GM12874 (cell line): ENCODE measurements around the gene C1orf141.

ENCODE experiments used
- TF ChIP-seq, protein P1 (sequence below): IDR thresholded peaks from 2 replicates; pipeline ENCODE4 v1.5.1; 2011; ENCODE audit warnings: low read depth, mild to moderate bottlenecking, control low read depth, low read length, moderate library complexity; ENCODE audit not compliant: insufficient read depth

Gene C1orf141

DNA sequence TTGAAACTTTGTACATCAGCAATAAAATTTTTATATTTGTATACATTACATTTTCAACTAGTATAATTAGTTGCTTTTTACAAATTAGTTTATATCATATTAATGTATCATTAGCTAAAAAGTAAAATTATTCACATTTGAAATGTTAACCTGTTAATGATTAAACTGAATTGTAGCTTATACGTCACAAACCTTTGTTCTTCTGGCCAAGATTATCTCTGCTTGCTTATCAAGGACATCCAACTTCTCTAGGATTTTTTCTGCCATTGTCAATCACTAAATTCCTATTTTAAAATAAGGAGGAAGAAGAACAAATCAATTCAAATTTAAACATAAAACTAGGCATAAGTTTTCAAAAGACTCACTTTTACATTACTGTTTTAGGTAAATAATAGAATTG is 7.8 kb downstream of the C1orf141 start:
- TF ChIP-seq, protein P1, sequence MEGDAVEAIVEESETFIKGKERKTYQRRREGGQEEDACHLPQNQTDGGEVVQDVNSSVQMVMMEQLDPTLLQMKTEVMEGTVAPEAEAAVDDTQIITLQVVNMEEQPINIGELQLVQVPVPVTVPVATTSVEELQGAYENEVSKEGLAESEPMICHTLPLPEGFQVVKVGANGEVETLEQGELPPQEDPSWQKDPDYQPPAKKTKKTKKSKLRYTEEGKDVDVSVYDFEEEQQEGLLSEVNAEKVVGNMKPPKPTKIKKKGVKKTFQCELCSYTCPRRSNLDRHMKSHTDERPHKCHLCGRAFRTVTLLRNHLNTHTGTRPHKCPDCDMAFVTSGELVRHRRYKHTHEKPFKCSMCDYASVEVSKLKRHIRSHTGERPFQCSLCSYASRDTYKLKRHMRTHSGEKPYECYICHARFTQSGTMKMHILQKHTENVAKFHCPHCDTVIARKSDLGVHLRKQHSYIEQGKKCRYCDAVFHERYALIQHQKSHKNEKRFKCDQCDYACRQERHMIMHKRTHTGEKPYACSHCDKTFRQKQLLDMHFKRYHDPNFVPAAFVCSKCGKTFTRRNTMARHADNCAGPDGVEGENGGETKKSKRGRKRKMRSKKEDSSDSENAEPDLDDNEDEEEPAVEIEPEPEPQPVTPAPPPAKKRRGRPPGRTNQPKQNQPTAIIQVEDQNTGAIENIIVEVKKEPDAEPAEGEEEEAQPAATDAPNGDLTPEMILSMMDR: no peak

DNA sequence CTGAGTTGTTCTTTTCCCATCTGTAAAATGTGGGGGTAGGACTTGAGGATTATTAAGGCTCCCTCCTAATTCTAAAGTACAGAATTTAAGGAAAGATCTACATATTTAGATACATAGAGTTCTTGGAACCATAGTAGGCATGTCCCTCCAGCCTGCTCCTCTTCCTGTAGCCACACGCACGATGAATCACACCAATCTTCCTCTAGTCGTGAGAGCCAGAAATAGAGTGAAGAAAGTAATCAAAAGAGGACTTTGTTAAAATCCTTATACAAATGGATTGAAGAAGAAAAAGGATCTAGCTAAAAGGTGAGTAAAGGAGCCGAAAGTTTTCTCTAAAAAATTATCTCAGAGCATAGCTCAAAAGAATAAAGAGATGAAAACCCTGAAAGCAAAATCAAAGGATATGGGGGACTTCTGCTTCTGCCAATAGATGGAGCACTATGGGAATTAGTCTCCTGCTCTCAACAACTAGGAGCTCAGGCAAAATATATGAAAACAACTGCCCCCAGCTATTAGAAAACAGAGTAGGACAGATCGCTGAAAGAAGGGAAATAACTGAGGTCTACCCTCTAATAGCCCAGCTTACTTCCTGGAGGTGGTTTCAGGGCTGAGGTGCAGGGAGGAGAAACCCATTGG is 8.5 kb downstream of the C1orf141 start:
- TF ChIP-seq, protein P1: no peak

DNA sequence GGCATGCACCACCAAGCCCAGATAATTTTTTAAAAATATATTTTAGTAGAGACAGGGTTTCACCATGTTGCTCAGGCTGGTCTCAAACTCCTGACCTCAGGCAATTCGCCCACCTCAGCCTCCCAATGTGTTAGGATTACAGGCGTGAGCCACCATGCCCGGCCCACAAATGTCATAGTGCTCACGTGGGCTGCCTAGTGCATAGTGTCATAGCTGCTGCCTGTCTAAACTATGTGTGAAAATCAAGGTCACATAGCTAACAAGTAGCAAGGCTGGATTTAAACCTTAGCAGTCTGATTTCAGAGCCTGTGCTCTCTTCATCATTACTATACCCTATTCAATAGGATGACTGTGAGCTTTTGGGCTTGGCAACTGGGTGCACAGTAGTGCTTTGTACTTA is 10.3 kb downstream of the C1orf141 start:
- TF ChIP-seq, protein P1: no peak

DNA sequence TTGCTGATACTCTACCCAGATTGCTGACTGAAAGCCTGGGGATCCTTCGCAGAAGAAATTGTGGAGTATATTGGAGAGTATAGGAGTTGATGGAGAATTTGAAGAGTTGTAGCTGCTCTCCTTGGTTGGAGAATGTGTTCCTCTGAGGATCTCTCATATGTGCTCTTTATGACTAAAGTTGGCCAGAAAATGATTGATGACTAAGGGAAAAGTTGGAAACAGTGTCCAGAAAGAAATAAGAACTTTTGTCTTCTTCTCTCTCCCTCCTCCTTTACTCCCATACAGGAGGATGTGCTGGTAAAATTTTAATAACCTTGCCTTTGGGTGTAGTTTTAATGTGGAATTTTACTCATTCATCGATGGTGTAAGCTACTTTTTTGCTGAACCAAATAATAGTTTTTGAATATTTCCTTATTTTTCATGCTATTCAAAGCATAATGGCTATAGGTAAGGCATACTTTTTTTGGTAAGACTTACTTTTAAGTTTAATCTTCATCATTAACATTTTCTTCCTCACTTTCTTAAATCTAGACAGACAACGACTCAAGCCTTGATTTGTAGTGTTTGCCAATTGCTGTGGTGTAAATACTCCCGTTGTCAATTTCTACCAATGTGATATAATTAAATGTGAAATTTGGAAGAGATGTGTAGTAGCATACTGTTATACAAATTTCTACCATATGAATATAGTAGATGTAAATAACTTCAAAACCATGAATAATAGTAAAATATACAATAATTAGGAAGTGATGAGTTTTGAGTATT is 13.7 kb downstream of the C1orf141 start:
- TF ChIP-seq, protein P1: no peak

DNA sequence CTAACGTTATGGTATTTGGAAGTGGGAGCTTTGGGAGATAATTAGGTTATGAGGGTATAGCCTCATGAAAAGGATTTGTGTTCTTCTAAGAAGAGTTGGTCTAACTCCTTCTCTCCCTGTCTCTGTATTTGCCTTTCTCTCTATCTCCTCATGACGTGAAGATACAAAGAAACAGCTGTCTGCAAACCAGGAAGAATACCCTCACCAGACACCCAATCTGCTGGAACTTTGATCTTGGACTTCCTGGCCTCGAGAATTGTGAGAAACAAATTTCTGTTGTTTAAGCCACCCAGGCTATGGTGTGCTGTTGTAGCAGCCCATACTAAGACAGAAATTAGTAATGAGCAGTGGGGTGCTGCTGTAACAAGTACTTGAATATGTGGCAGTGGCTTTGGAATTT is 16.1 kb downstream of the C1orf141 start:
- TF ChIP-seq, protein P1: no peak

DNA sequence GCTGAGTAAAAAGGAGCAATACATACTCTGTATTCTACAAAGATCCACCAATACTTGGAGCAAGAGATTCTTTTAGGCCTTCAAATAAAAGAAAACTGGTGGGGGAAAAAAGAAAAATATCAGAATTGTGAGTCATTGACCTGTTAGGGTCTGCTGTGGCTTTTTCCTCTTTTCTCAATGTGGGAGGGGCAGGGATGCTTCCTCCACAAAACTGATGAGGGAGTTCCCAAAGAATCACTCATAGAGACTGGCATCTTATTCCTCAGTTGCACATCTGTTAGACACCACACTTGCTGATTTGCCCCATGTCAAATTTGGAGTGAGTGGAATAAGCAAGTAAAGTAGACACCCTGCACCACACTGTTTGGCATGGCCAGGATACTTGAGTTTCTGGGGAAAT is 16.6 kb downstream of the C1orf141 start:
- TF ChIP-seq, protein P1: no peak

DNA sequence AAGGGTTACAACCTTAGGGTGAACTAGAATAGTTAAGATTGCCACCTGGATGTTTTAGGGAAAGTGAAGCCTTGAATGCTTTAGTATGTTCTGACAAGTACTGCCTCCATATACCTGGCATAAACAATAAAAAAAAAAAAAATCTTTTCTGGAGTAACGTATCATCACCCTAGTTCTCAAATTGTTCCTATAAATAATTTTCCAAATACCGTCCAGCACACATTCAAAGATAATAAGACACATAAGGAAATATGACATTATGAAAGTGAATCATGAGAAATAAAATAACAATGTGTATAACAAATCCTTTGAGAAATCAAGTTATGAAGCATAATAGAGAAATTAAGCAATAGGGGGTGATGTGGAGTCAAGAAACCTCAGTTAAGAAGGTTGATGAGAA is 20.6 kb downstream of the C1orf141 start:
- TF ChIP-seq, protein P1: no peak
